DND-41 (cell line): Measurements from ENCODE around the gene NPC1L1.

Experiments used
- ATAC-seq: fragments of 200-7000 bp; cut with Tn5 transposase; 3 replicates; pipeline ENCODE4 v1.9.1; 2021; ENCODE audit warnings: low read depth; ENCODE audit not compliant: insufficient read depth
- DNase-seq: peaks from one replicate; pipeline ENCODE4 v3.0.0-alpha.2; 2020
- H2AFZ ChIP-seq: 2 replicates; pipeline ENCODE4 v1.6.0; 2012; ENCODE audit warnings: low read depth, low read length
- H3K27ac ChIP-seq: 2 replicates; pipeline ENCODE4 v1.5.1; 2012; ENCODE audit warnings: low read length, inconsistent platforms
- H3K27me3 ChIP-seq: fragments of 200-600 bp; sonication (generic); 2 replicates; pipeline ENCODE4 v1.6.0; 2012; ENCODE audit warnings: low read length, mild to moderate bottlenecking, inconsistent platforms; ENCODE audit not compliant: insufficient read depth, poor library complexity
- H3K36me3 ChIP-seq: 2 replicates; pipeline ENCODE4 v1.5.1; 2012; ENCODE audit warnings: low read length, inconsistent platforms; ENCODE audit not compliant: insufficient read depth
- H3K4me1 ChIP-seq: 2 replicates; pipeline ENCODE4 v1.5.1; 2012; ENCODE audit warnings: mild to moderate bottlenecking, low read length; ENCODE audit not compliant: insufficient read depth
- H3K4me2 ChIP-seq: 2 replicates; pipeline ENCODE4 v1.6.0; 2012; ENCODE audit warnings: mild to moderate bottlenecking, moderate library complexity, low read length, inconsistent platforms; ENCODE audit not compliant: insufficient read depth
- H3K4me3 ChIP-seq, 2 experiments: fragments of 200-600 bp in 1 of 2; shearing (Covaris generic) in 1 of 2; 2 replicates each; pipeline ENCODE4 v1.5.1; 2012 to 2016; ENCODE audit warnings: inconsistent platforms in 2 of 2, low read length in 2 of 2, mild to moderate bottlenecking in 2 of 2, low read depth in 1 of 2, moderate library complexity in 1 of 2
- H3K79me2 ChIP-seq: 2 replicates; pipeline ENCODE4 v1.6.0; 2012; ENCODE audit warnings: low read length, inconsistent platforms; ENCODE audit not compliant: insufficient read depth
- H3K9ac ChIP-seq: 2 replicates; pipeline ENCODE4 v1.6.0; 2012; ENCODE audit warnings: low read depth, mild to moderate bottlenecking, inconsistent platforms, low read length, moderate library complexity
- H3K9me3 ChIP-seq: 2 replicates; pipeline ENCODE4 v1.5.1; 2012; ENCODE audit warnings: low read length, moderate library complexity, mild to moderate bottlenecking, inconsistent platforms; ENCODE audit not compliant: insufficient read depth, severe bottlenecking
- H4K20me1 ChIP-seq: 2 replicates; pipeline ENCODE4 v1.6.0; 2012; ENCODE audit warnings: low read length; ENCODE audit not compliant: insufficient read depth
- EZH2 ChIP-seq: IDR thresholded peaks from 3 replicates; pipeline ENCODE4 v1.6.1; 2012; ENCODE audit warnings: borderline replicate concordance, low read depth, mild to moderate bottlenecking, moderate library complexity, low read length, inconsistent platforms; ENCODE audit not compliant: severe bottlenecking
- TF ChIP-seq, protein P1 (sequence below): IDR thresholded peaks from 2 replicates; pipeline ENCODE4 v1.5.1; 2012; ENCODE audit warnings: borderline replicate concordance, low read length, moderate library complexity, mild to moderate bottlenecking; ENCODE audit not compliant: poor library complexity, severe bottlenecking; ENCODE audit errors: extremely low read depth

The NPC1L1 gene

GRCh38 chr7:44536090-44536489 is 5.0 kb downstream of the NPC1L1 start:
- Histone ChIP-seq H2AFZ (no peak overlapping the region), H3K36me3 (no peaks in the 10 kb centered on the region), H3K27ac (no peak overlapping the region), H3K4me3 (no peak overlapping the region), H3K27me3 (no peaks in the 10 kb centered on the region), H3K4me2 (no peak overlapping the region), H3K4me1 (no peaks in the 10 kb centered on the region), H3K79me2 (no peaks in the 10 kb centered on the region), H4K20me1 (no peaks in the 10 kb centered on the region), H3K9ac (no peak overlapping the region), H3K9me3 (no peaks in the 10 kb centered on the region)
- ATAC-seq (no peak), DNase-seq (no peak)
- no peak for TF ChIP-seq EZH2
- TF ChIP-seq, protein P1, sequence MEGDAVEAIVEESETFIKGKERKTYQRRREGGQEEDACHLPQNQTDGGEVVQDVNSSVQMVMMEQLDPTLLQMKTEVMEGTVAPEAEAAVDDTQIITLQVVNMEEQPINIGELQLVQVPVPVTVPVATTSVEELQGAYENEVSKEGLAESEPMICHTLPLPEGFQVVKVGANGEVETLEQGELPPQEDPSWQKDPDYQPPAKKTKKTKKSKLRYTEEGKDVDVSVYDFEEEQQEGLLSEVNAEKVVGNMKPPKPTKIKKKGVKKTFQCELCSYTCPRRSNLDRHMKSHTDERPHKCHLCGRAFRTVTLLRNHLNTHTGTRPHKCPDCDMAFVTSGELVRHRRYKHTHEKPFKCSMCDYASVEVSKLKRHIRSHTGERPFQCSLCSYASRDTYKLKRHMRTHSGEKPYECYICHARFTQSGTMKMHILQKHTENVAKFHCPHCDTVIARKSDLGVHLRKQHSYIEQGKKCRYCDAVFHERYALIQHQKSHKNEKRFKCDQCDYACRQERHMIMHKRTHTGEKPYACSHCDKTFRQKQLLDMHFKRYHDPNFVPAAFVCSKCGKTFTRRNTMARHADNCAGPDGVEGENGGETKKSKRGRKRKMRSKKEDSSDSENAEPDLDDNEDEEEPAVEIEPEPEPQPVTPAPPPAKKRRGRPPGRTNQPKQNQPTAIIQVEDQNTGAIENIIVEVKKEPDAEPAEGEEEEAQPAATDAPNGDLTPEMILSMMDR, result no peak

DNA sequence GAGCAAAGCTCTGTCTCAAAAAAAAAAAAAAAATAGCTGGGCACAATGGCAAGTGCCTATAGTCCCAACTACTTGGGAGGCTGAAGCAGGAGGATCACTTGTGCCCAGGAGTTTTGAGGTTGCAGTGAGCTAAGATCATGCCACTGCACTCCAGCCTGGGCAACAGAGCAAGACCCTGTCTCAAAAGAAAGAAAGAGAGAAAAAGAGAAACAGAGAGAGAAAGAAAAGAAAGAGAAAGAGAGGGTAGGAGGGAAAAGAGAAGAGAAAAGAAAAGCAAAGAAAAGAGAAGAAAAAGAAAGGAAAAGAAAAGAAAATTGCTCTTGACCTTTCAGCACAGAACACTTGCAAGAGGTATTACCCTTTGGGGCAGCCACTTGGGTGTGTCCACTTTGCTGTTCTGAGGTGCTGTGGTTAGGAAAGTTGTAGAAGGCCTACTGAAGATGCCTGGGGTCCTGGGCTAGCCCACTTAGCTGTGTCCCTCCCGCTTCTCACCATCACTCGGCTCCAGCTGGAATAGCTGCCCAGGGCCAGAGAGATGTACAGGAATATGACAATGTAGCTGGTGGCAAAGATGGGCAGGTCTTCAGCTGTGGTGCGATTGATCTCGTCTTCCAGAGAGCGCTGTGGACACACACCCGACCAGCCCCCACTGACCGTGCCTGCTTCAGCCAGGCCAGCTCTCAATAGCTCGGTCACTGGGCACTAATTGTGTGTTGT is 5.6 kb downstream of the NPC1L1 start:
- Histone ChIP-seq H3K9me3 (no peaks in the 10 kb centered on the region), H3K27me3 (no peaks in the 10 kb centered on the region), H3K4me3 (no peak overlapping the region), H4K20me1 (no peaks in the 10 kb centered on the region), H3K4me1 (no peaks in the 10 kb centered on the region), H3K79me2 (no peaks in the 10 kb centered on the region), H2AFZ (no peak overlapping the region), H3K9ac (no peak overlapping the region), H3K36me3 (no peaks in the 10 kb centered on the region), H3K27ac (no peak overlapping the region), H3K4me2 (no peak overlapping the region)
- ATAC-seq, result no peak
- DNase-seq, result no peak
- TF ChIP-seq, protein P1, result no peak
- no peak for TF ChIP-seq EZH2

DNA sequence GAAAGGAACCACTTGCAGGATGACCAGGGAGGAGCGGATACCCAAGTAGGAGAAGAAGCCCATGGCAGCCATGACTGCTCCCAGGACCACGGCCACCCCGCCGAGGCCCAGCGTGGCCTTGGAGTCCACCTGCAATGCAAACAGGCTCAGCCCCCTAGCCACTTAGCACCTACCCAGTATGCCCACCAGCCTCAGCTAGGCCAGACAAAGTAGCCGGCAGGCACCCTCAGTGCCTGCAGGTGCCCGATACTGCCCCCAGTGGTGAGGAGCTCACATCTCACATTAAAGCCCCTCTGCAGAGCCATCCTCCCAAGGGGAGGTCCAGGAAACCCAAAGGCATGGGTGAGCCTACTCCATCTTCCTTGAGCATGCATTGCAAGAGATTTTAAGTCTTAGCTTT is 6.6 kb downstream of the NPC1L1 start:
- H3K36me3 ChIP-seq, result no peaks in the 10 kb centered on the region
- ATAC-seq, result peak; percentile 95
- DNase-seq, result peak; percentile 64
- no peak overlapping the region for H3K4me2 ChIP-seq
- no peak overlapping the region for H2AFZ ChIP-seq
- no peaks in the 10 kb centered on the region for H3K79me2 ChIP-seq
- no peaks in the 10 kb centered on the region for H3K27me3 ChIP-seq
- no peaks in the 10 kb centered on the region for H4K20me1 ChIP-seq
- no peak overlapping the region for H3K27ac ChIP-seq
- no peak overlapping the region for H3K4me3 ChIP-seq
- H3K9ac ChIP-seq, result no peak overlapping the region
- TF ChIP-seq, protein P1, result peak; percentile 80
- no peak for TF ChIP-seq EZH2
- H3K4me1 ChIP-seq, result no peaks in the 10 kb centered on the region
- H3K9me3 ChIP-seq, result no peaks in the 10 kb centered on the region
